B cell (primary cell): ENCODE results near the gene MRPL52.

Source experiments
- EZH2 ChIP-seq: IDR thresholded peaks from 2 replicates; pipeline ENCODE4 v1.6.1; 2012; ENCODE audit warnings: borderline replicate concordance, low read depth, mild to moderate bottlenecking, moderate library complexity, low read length; ENCODE audit not compliant: insufficient read depth, poor library complexity, severe bottlenecking
- TF ChIP-seq, protein P1 (sequence below): fragments of 200-600 bp; IDR thresholded peaks from one replicate; pipeline ENCODE4 v1.8.0; 2022; ENCODE audit warnings: antibody characterized with exemption, mild to moderate bottlenecking

DNA sequence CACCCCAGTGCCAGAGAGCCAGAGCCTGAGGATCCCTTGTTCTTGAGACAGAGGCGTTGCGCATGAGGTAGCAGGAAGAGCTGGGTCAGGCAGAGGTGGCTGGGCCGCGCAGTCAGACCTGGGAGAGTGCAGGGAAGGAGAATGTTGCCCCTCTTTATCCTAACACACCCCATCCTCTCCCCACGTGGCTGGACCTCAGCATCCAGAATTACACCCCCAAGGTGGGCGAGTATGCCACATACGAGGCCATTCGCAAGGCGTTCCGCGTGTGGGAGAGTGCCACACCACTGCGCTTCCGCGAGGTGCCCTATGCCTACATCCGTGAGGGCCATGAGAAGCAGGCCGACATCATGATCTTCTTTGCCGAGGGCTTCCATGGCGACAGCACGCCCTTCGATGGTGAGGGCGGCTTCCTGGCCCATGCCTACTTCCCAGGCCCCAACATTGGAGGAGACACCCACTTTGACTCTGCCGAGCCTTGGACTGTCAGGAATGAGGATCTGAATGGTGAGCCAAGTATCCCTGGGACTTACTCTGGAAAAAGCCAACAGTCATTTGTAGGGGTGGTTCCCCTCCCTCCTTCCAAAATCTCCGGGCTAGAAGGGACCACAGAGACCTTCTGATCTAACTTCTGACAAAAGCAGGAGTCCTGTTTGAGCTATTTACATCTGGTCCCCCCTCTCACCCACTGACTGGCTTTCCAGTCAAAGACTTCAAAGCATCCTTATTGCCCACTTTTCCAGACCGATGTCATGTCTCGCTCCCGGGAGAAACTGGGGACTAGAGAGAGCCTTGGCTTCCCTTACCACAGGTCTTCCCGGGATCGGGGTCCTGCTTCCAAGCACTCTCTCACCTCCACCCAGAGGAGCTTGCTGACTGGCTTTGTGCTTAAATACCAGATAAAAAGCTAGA lies 12.8 kb downstream of the MRPL52 start:
- TF ChIP-seq, protein P1, sequence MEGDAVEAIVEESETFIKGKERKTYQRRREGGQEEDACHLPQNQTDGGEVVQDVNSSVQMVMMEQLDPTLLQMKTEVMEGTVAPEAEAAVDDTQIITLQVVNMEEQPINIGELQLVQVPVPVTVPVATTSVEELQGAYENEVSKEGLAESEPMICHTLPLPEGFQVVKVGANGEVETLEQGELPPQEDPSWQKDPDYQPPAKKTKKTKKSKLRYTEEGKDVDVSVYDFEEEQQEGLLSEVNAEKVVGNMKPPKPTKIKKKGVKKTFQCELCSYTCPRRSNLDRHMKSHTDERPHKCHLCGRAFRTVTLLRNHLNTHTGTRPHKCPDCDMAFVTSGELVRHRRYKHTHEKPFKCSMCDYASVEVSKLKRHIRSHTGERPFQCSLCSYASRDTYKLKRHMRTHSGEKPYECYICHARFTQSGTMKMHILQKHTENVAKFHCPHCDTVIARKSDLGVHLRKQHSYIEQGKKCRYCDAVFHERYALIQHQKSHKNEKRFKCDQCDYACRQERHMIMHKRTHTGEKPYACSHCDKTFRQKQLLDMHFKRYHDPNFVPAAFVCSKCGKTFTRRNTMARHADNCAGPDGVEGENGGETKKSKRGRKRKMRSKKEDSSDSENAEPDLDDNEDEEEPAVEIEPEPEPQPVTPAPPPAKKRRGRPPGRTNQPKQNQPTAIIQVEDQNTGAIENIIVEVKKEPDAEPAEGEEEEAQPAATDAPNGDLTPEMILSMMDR: no peak
- no peak for TF ChIP-seq EZH2
